Measurements from ENCODE around the gene PDLIM7.
A peak's percentile ranks its signal among the peaks of the same experiment; 100 is the strongest.
"Not testable (repeated sequence)": the region's sequence is repeated elsewhere in the genome, so short reads cannot be mapped to it uniquely, and the experiment has no call there.

Gene PDLIM7

GRCh38 chr5:177485753-177486152 is 11.7 kb downstream of the PDLIM7 start:
- H4K8ac ChIP-seq (ENCODE audit: low read depth, low read length); H3K4me3 ChIP-seq (ENCODE audit: low read depth, low read length); H4K12ac ChIP-seq (ENCODE audit: low read depth, low read length); H3K27ac ChIP-seq (ENCODE audit: low read depth, low read length); H2AK5ac ChIP-seq (ENCODE audit: low read length); H3K27me3 ChIP-seq (ENCODE audit: insufficient read depth, low read length); H3K18ac ChIP-seq (ENCODE audit: low read length); H2AFZ ChIP-seq (ENCODE audit: insufficient read depth, low read length, poor library complexity); H3K23ac ChIP-seq (ENCODE audit: low read length); DNase-seq; H3K4ac ChIP-seq (ENCODE audit: low read depth, low read length); H3K79me1 ChIP-seq (ENCODE audit: low read length); H3K4me1 ChIP-seq (ENCODE audit: control insufficient read depth in 1 of 2, insufficient read depth in 2 of 2, low read length in 2 of 2); H2BK5ac ChIP-seq (ENCODE audit: low read depth, low read length, poor library complexity); H3K9me3 ChIP-seq (ENCODE audit: insufficient read depth, low read depth, low read length); H3K14ac ChIP-seq (ENCODE audit: low read length); H3K79me2 ChIP-seq (ENCODE audit: control insufficient read depth, insufficient read depth, low read length, poor library complexity); H4K91ac ChIP-seq (ENCODE audit: low read depth, low read length); H2BK12ac ChIP-seq (ENCODE audit: low read length); H3K9ac ChIP-seq (ENCODE audit: low read length); H3K4me2 ChIP-seq (ENCODE audit: low read length); H2BK120ac ChIP-seq (ENCODE audit: insufficient read depth, low read length, poor library complexity): not testable (repeated sequence)
- peaks cover 85 to 88% of the 10 kb centered on the region in 2 experiments for H3K36me3 ChIP-seq (ENCODE audit: control insufficient read depth in 1 of 2, insufficient read depth in 2 of 2, low read length in 2 of 2)
- WGBS (ENCODE audit: extremely low coverage, insufficient coverage, insufficient read length), result no CpG with 5 or more reads among the region's 3 CpGs

DNA sequence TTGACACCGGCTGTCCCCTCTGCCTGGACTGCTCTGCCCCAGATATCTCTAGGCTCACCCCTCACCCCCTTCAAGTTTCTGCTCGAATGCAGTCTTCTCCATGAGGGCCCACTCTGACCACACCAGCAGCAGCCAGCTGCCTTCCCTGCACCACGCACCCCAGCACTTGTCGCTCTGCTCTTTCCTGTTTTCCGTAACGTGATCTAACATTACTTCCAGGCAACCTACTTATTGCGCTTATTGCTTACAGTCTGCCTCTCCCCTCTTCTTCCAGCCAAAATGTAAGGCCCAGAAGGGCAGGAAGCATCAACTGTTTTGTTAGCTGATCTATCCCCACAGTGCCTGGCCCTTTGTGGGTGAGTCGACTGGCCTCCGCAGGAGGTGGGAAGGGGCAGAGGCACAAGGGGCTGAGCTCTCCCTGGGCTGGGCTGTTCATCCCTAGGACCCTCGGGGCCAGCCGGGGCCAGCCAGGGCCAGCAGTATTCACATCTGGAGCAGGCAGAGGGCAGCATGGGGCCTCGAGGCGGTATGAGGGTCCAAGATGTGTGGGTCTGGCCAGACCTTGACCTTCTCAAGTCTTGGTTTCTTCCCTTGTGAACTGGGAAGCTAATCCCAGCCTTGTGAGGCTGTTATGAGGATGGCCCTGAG is 12.4 kb downstream of the PDLIM7 start:
- Histone ChIP-seq H4K12ac (ENCODE audit: low read depth, low read length) (no peak overlapping the region), H2BK12ac (ENCODE audit: low read length) (no peak overlapping the region), H4K91ac (ENCODE audit: low read depth, low read length) (no peak overlapping the region), H3K9me3 (ENCODE audit: insufficient read depth, low read depth, low read length) (no peaks in the 10 kb centered on the region), H2BK5ac (ENCODE audit: low read depth, low read length, poor library complexity) (no peak overlapping the region), H3K79me1 (ENCODE audit: low read length) (no peaks in the 10 kb centered on the region), H2AFZ (ENCODE audit: insufficient read depth, low read length, poor library complexity) (no peak overlapping the region), H3K4me3 (ENCODE audit: low read depth, low read length) (no peak overlapping the region), H3K27ac (ENCODE audit: low read depth, low read length) (no peak overlapping the region), H3K23ac (ENCODE audit: low read length) (no peak overlapping the region), H3K4me1 (ENCODE audit: control insufficient read depth in 1 of 2, insufficient read depth in 2 of 2, low read length in 2 of 2) (no peaks in the 10 kb centered on the region), H4K8ac (ENCODE audit: low read depth, low read length) (peak overlapping the region; percentile 14), H3K14ac (ENCODE audit: low read length) (no peak overlapping the region), H2AK5ac (ENCODE audit: low read length) (no peak overlapping the region), H3K36me3 (ENCODE audit: control insufficient read depth in 1 of 2, insufficient read depth in 2 of 2, low read length in 2 of 2) (peaks cover 77 to 80% of the 10 kb centered on the region in 2 experiments), H3K18ac (ENCODE audit: low read length) (no peak overlapping the region), H2BK120ac (ENCODE audit: insufficient read depth, low read length, poor library complexity) (no peak overlapping the region), H3K4me2 (ENCODE audit: low read length) (no peak overlapping the region), H3K79me2 (ENCODE audit: control insufficient read depth, insufficient read depth, low read length, poor library complexity) (no peaks in the 10 kb centered on the region), H3K4ac (ENCODE audit: low read depth, low read length) (no peak overlapping the region), H3K27me3 (ENCODE audit: insufficient read depth, low read length) (no peaks in the 10 kb centered on the region), H3K9ac (ENCODE audit: low read length) (no peak overlapping the region)
- DNase-seq, result no peak
- WGBS (ENCODE audit: extremely low coverage, insufficient coverage, insufficient read length), result no CpG with 5 or more reads among the region's 13 CpGs

GRCh38 chr5:177483994-177484901 is 13.2 kb downstream of the PDLIM7 start:
- Histone ChIP-seq H3K9me3 (ENCODE audit: insufficient read depth, low read depth, low read length) (no peaks in the 10 kb centered on the region), H2BK120ac (ENCODE audit: insufficient read depth, low read length, poor library complexity) (no peak overlapping the region), H3K79me2 (ENCODE audit: control insufficient read depth, insufficient read depth, low read length, poor library complexity) (no peaks in the 10 kb centered on the region), H3K4me3 (ENCODE audit: low read depth, low read length) (no peak overlapping the region), H3K27me3 (ENCODE audit: insufficient read depth, low read length) (no peaks in the 10 kb centered on the region), H3K4me2 (ENCODE audit: low read length) (no peak overlapping the region), H2BK5ac (ENCODE audit: low read depth, low read length, poor library complexity) (no peak overlapping the region), H3K23ac (ENCODE audit: low read length) (no peak overlapping the region), H4K12ac (ENCODE audit: low read depth, low read length) (peak overlapping the region; percentile 12), H3K18ac (ENCODE audit: low read length) (no peak overlapping the region), H3K9ac (ENCODE audit: low read length) (no peak overlapping the region), H3K14ac (ENCODE audit: low read length) (no peak overlapping the region), H3K27ac (ENCODE audit: low read depth, low read length) (no peak overlapping the region), H3K4me1 (ENCODE audit: control insufficient read depth in 1 of 2, insufficient read depth in 2 of 2, low read length in 2 of 2) (peaks cover 0 to 3% of the 10 kb centered on the region in 2 experiments), H2AK5ac (ENCODE audit: low read length) (no peak overlapping the region), H3K79me1 (ENCODE audit: low read length) (no peaks in the 10 kb centered on the region), H3K36me3 (ENCODE audit: control insufficient read depth in 1 of 2, insufficient read depth in 2 of 2, low read length in 2 of 2) (peaks cover 70 to 75% of the 10 kb centered on the region in 2 experiments), H2AFZ (ENCODE audit: insufficient read depth, low read length, poor library complexity) (no peak overlapping the region), H4K91ac (ENCODE audit: low read depth, low read length) (no peak overlapping the region), H2BK12ac (ENCODE audit: low read length) (no peak overlapping the region), H3K4ac (ENCODE audit: low read depth, low read length) (no peak overlapping the region), H4K8ac (ENCODE audit: low read depth, low read length) (peak overlapping the region; percentile 14)
- no peak for DNase-seq
- WGBS (ENCODE audit: extremely low coverage, insufficient coverage, insufficient read length), result no CpG with 5 or more reads among the region's 22 CpGs

GRCh38 chr5:177483042-177483441 is 14.4 kb downstream of the PDLIM7 start:
- Histone ChIP-seq H3K4me1 (ENCODE audit: control insufficient read depth in 1 of 2, insufficient read depth in 2 of 2, low read length in 2 of 2) (peaks cover 0 to 4% of the 10 kb centered on the region in 2 experiments), H3K27ac (ENCODE audit: low read depth, low read length) (no peak overlapping the region), H2AK5ac (ENCODE audit: low read length) (no peak overlapping the region), H3K79me1 (ENCODE audit: low read length) (no peaks in the 10 kb centered on the region), H3K14ac (ENCODE audit: low read length) (no peak overlapping the region), H2BK120ac (ENCODE audit: insufficient read depth, low read length, poor library complexity) (no peak overlapping the region), H2BK12ac (ENCODE audit: low read length) (no peak overlapping the region), H2AFZ (ENCODE audit: insufficient read depth, low read length, poor library complexity) (no peak overlapping the region), H4K8ac (ENCODE audit: low read depth, low read length) (no peak overlapping the region), H3K79me2 (ENCODE audit: control insufficient read depth, insufficient read depth, low read length, poor library complexity) (no peaks in the 10 kb centered on the region), H3K4me2 (ENCODE audit: low read length) (no peak overlapping the region), H3K23ac (ENCODE audit: low read length) (no peak overlapping the region), H4K12ac (ENCODE audit: low read depth, low read length) (peak overlapping the region; percentile 48), H3K9me3 (ENCODE audit: insufficient read depth, low read depth, low read length) (no peaks in the 10 kb centered on the region), H3K4ac (ENCODE audit: low read depth, low read length) (no peak overlapping the region), H3K4me3 (ENCODE audit: low read depth, low read length) (no peak overlapping the region), H3K36me3 (ENCODE audit: control insufficient read depth in 1 of 2, insufficient read depth in 2 of 2, low read length in 2 of 2) (peaks cover 58 to 65% of the 10 kb centered on the region in 2 experiments), H3K9ac (ENCODE audit: low read length) (no peak overlapping the region), H2BK5ac (ENCODE audit: low read depth, low read length, poor library complexity) (no peak overlapping the region), H4K91ac (ENCODE audit: low read depth, low read length) (no peak overlapping the region), H3K18ac (ENCODE audit: low read length) (no peak overlapping the region), H3K27me3 (ENCODE audit: insufficient read depth, low read length) (no peaks in the 10 kb centered on the region)
- DNase-seq, result no peak
- WGBS (ENCODE audit: extremely low coverage, insufficient coverage, insufficient read length), result no CpG with 5 or more reads among the region's 9 CpGs

Data from trophoblast cell (in vitro differentiated cells and primary cell).